ENCODE measurements around the gene GPC6. TPM values are rescaled to one million over a fixed set of nuclear protein-coding genes. Genes with fewer than 3 reads are reported as not detected.

Gene GPC6
- total RNA-seq, 1 experiment from 2014 or later, result not detected

GRCh38 chr13:93758575-93758974 is 532.0 kb downstream of the GPC6 start:
- no peak for DNase-seq

GRCh38 chr13:93762708-93763426 is 536.3 kb downstream of the GPC6 start:
- Mint-ChIP-seq H3K4me1 (ENCODE audit: low read depth, unreplicated experiment) (peaks cover 8% of the 10 kb centered on the region), H3K27me3 (ENCODE audit: unreplicated experiment) (no peaks in the 10 kb centered on the region), H3K9me3 (ENCODE audit: low read depth, unreplicated experiment) (peaks cover 2% of the 10 kb centered on the region), H3K36me3 (ENCODE audit: insufficient read depth, unreplicated experiment) (no peaks in the 10 kb centered on the region), H3K4me3 (ENCODE audit: low read depth, unreplicated experiment) (no peak overlapping the region), H3K27ac (ENCODE audit: unreplicated experiment) (no peak overlapping the region)
- intact Hi-C loops (cut with micrococcal nuclease; ENCODE audit: unreplicated experiment), result no loop called here
- BruUV-seq (replicated peaks), result no TSS peak
- no peak for DNase-seq
- TF ChIP-seq, protein P1, sequence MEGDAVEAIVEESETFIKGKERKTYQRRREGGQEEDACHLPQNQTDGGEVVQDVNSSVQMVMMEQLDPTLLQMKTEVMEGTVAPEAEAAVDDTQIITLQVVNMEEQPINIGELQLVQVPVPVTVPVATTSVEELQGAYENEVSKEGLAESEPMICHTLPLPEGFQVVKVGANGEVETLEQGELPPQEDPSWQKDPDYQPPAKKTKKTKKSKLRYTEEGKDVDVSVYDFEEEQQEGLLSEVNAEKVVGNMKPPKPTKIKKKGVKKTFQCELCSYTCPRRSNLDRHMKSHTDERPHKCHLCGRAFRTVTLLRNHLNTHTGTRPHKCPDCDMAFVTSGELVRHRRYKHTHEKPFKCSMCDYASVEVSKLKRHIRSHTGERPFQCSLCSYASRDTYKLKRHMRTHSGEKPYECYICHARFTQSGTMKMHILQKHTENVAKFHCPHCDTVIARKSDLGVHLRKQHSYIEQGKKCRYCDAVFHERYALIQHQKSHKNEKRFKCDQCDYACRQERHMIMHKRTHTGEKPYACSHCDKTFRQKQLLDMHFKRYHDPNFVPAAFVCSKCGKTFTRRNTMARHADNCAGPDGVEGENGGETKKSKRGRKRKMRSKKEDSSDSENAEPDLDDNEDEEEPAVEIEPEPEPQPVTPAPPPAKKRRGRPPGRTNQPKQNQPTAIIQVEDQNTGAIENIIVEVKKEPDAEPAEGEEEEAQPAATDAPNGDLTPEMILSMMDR (IDR thresholded peaks at IDR 0.05; ENCODE audit: unreplicated experiment), result no peak
- CTCF ChIA-PET, result no interaction called here

More at GRCh38 chr13:93758575-93758974, 532.0 kb downstream of the GPC6 start:
- intact Hi-C loops (cut with micrococcal nuclease; ENCODE audit: unreplicated experiment), result no loop called here
- Mint-ChIP-seq H3K4me1 (ENCODE audit: low read depth, unreplicated experiment) (peaks cover 8% of the 10 kb centered on the region), H3K27me3 (ENCODE audit: unreplicated experiment) (no peaks in the 10 kb centered on the region), H3K4me3 (ENCODE audit: low read depth, unreplicated experiment) (no peak overlapping the region), H3K36me3 (ENCODE audit: insufficient read depth, unreplicated experiment) (no peaks in the 10 kb centered on the region), H3K27ac (ENCODE audit: unreplicated experiment) (no peak overlapping the region), H3K9me3 (ENCODE audit: low read depth, unreplicated experiment) (peaks cover under 1% of the 10 kb centered on the region)
- CTCF ChIA-PET, result no interaction called here
- TF ChIP-seq, protein P1 (IDR thresholded peaks at IDR 0.05; ENCODE audit: unreplicated experiment), result no peak
- BruUV-seq (replicated peaks), result no TSS peak

GRCh38 chr13:93765062-93765461 is 538.5 kb downstream of the GPC6 start:
- intact Hi-C loops (cut with micrococcal nuclease; ENCODE audit: unreplicated experiment), result no loop called here
- Mint-ChIP-seq H3K27me3 (ENCODE audit: unreplicated experiment) (no peaks in the 10 kb centered on the region), H3K4me1 (ENCODE audit: low read depth, unreplicated experiment) (no peaks in the 10 kb centered on the region), H3K4me3 (ENCODE audit: low read depth, unreplicated experiment) (no peak overlapping the region), H3K9me3 (ENCODE audit: low read depth, unreplicated experiment) (peaks cover 2% of the 10 kb centered on the region), H3K27ac (ENCODE audit: unreplicated experiment) (no peak overlapping the region), H3K36me3 (ENCODE audit: insufficient read depth, unreplicated experiment) (no peaks in the 10 kb centered on the region)
- DNase-seq, result no peak
- no TSS peak for BruUV-seq (replicated peaks)
- CTCF ChIA-PET, result no interaction called here
- TF ChIP-seq, protein P1 (IDR thresholded peaks at IDR 0.05; ENCODE audit: unreplicated experiment), result no peak

- CTCF ChIA-PET, result no interaction called here
- no TSS peak for BruUV-seq (replicated peaks)
- intact Hi-C loops (cut with micrococcal nuclease; ENCODE audit: unreplicated experiment), result no loop called here
- Mint-ChIP-seq H3K36me3 (ENCODE audit: insufficient read depth, unreplicated experiment) (no peaks in the 10 kb centered on the region), H3K9me3 (ENCODE audit: low read depth, unreplicated experiment) (peaks cover 2% of the 10 kb centered on the region), H3K27ac (ENCODE audit: unreplicated experiment) (no peak overlapping the region), H3K27me3 (ENCODE audit: unreplicated experiment) (no peaks in the 10 kb centered on the region), H3K4me1 (ENCODE audit: low read depth, unreplicated experiment) (no peaks in the 10 kb centered on the region), H3K4me3 (ENCODE audit: low read depth, unreplicated experiment) (no peak overlapping the region)
- no peak for DNase-seq
- TF ChIP-seq, protein P1 (IDR thresholded peaks at IDR 0.05; ENCODE audit: unreplicated experiment), result no peak
Observed at GRCh38 chr13:93765811-93766210, 539.2 kb downstream of the GPC6 start.

Measured in Calu3 (cell line).